A673 (cell line): ENCODE results near the gene PPARA. TPM values are rescaled to one million over a fixed set of nuclear protein-coding genes. Genes with fewer than 3 reads are reported as not detected.

Experiments
- BruUV-seq: library from RNA; stranded (reverse); fragments of 400-500 nt; replicated peaks from 2 replicates; lab custom pipeline; 2021; lab: Mats Ljungman, UMichigan
- CTCF ChIA-PET: fragments of 300-600 bp; sonication (Branson Sonifier 250); formaldehyde crosslinking; loops from one replicate; lab custom pipeline; 2022; ENCODE audit warnings: antibody characterized with exemption; lab: Charles Lee
- POLR2A ChIA-PET: fragments of 300-600 bp; sonication (Branson Sonifier 250); formaldehyde crosslinking; loops from one replicate; lab custom pipeline; 2022; ENCODE audit warnings: antibody characterized with exemption; ENCODE audit not compliant: low non-redundant PET; lab: Charles Lee
- DNase-seq: peaks from one replicate; pipeline ENCODE4 v3.0.0-alpha.2; 2015; ENCODE audit warnings: low spot score
- H3K27ac ChIP-seq: fragments of 200-600 bp; sonication (generic); 2 replicates; pipeline ENCODE4 v1.5.1; 2016; ENCODE audit warnings: mixed run types, low read depth, mild to moderate bottlenecking, mixed read lengths, antibody characterized with exemption, low read length; ENCODE audit not compliant: poor library complexity, severe bottlenecking
- H3K27me3 ChIP-seq: fragments of 200-600 bp; sonication (generic); replicated peaks from 2 replicates; pipeline ENCODE4 v1.6.1; 2017; ENCODE audit warnings: mixed run types, low read depth, mild to moderate bottlenecking, mixed read lengths, antibody characterized with exemption, low read length; ENCODE audit not compliant: insufficient read depth, poor library complexity
- H3K36me3 ChIP-seq: fragments of 200-600 bp; sonication (generic); 2 replicates; pipeline ENCODE4 v1.6.1; 2016; ENCODE audit warnings: mixed run types, mild to moderate bottlenecking, mixed read lengths, antibody characterized with exemption, low read length; ENCODE audit not compliant: insufficient read depth, poor library complexity, severe bottlenecking
- H3K4me1 ChIP-seq: fragments of 200-600 bp; sonication (generic); 2 replicates; pipeline ENCODE4 v1.6.1; 2017; ENCODE audit warnings: mixed run types, mild to moderate bottlenecking, mixed read lengths, antibody characterized with exemption, low read length; ENCODE audit not compliant: insufficient read depth, poor library complexity, severe bottlenecking
- H3K4me3 ChIP-seq: fragments of 200-600 bp; sonication (generic); 2 replicates; pipeline ENCODE4 v1.5.1; 2016; ENCODE audit warnings: low read depth, mixed run types, mild to moderate bottlenecking, mixed read lengths, low read length; ENCODE audit not compliant: poor library complexity, severe bottlenecking
- H3K9me3 ChIP-seq: fragments of 200-600 bp; sonication (generic); 2 replicates; pipeline ENCODE4 v1.6.1; 2016; ENCODE audit warnings: mixed run types, low read depth, mild to moderate bottlenecking, mixed read lengths, antibody characterized with exemption, low read length; ENCODE audit not compliant: poor library complexity, severe bottlenecking
- CTCF ChIP-seq: fragments of 300-800, 200-600 bp; sonication (generic); conservative IDR thresholded peaks from 2 replicates; pipeline ENCODE4 v1.5.1; 2017; ENCODE audit warnings: low read depth, mild to moderate bottlenecking, antibody characterized with exemption, low read length, moderate library complexity, mixed read lengths
- EZH2 ChIP-seq: fragments of 200-600 bp; sonication (generic); IDR thresholded peaks from 2 replicates; pipeline ENCODE4 v1.6.1; 2017; ENCODE audit warnings: borderline replicate concordance, low read depth, mild to moderate bottlenecking, mixed read lengths, antibody characterized with exemption, low read length; ENCODE audit not compliant: poor library complexity, severe bottlenecking
- intact Hi-C: fragments of 100-400 bp; cut with micrococcal nuclease; formaldehyde crosslinking; loops from one replicate; pipeline ENCODE4 v1.10.0; 2022; ENCODE audit not compliant: unreplicated experiment
- total RNA-seq: library from RNA; stranded (reverse); gene quantifications from 2 replicates; pipeline ENCODE4 v1.2.3, GENCODE V29; 2021

Gene PPARA
- total RNA-seq, 1 experiment from 2014 or later: 2.0 TPM

GRCh38 chr22:46212195-46212594 lies 61.9 kb downstream of the PPARA start:
- intact Hi-C loops: no loop called here
- CTCF ChIA-PET: no interaction called here
- no peak for TF ChIP-seq EZH2
- no peak for TF ChIP-seq CTCF
- no peak for DNase-seq
- no peaks in the 10 kb centered on the region for H3K36me3 ChIP-seq
- H3K9me3 ChIP-seq: peaks cover 11% of the 10 kb centered on the region
- H3K27me3 ChIP-seq: no peaks in the 10 kb centered on the region
- H3K4me1 ChIP-seq: no peaks in the 10 kb centered on the region
- H3K27ac ChIP-seq: no peak overlapping the region
- BruUV-seq: no TSS peak
- no peak overlapping the region for H3K4me3 ChIP-seq
- POLR2A ChIA-PET: no interaction called here

- ChIA-PET POLR2A (no interaction called here), CTCF (no interaction called here)
- no peak for DNase-seq
- intact Hi-C loops: no loop called here
- Histone ChIP-seq H3K27me3 (no peaks in the 10 kb centered on the region), H3K4me3 (no peak overlapping the region), H3K9me3 (peaks cover 11% of the 10 kb centered on the region), H3K27ac (no peak overlapping the region), H3K4me1 (no peaks in the 10 kb centered on the region), H3K36me3 (no peaks in the 10 kb centered on the region)
- BruUV-seq: no TSS peak
- TF ChIP-seq EZH2 (no peak), CTCF (no peak)
These were observed 62.7 kb downstream of the PPARA start for GRCh38 chr22:46213052-46213451.

- CTCF ChIA-PET: no interaction called here
- POLR2A ChIA-PET: no interaction called here
- no peaks in the 10 kb centered on the region for H3K4me1 ChIP-seq
- no peaks in the 10 kb centered on the region for H3K36me3 ChIP-seq
- no TSS peak for BruUV-seq
- TF ChIP-seq EZH2 (no peak), CTCF (no peak)
- intact Hi-C loops: no loop called here
- H3K27ac ChIP-seq: no peak overlapping the region
- peaks cover 4% of the 10 kb centered on the region for H3K9me3 ChIP-seq
- no peak overlapping the region for H3K4me3 ChIP-seq
- H3K27me3 ChIP-seq: no peaks in the 10 kb centered on the region
- no peak for DNase-seq
These were observed 63.8 kb downstream of the PPARA start for GRCh38 chr22:46214149-46214548.
